ENCODE data around the gene RNF169. TPM values are rescaled to one million over a fixed set of nuclear protein-coding genes. Genes with fewer than 3 reads are reported as not detected.

The RNF169 gene
- total RNA-seq, 2 donors from 2014 or later: 22.1 to 30.1 TPM

GRCh38 chr11:74713686-74714085 is 35.0 kb upstream of the RNF169 start:
- peaks cover 9 to 25% of the 10 kb centered on the region in 2 donors for H3K4me1 ChIP-seq (ENCODE audit: control insufficient read depth in 1 of 2, low read depth in 2 of 2)
- H3K4me3 ChIP-seq: no peak overlapping the region
- no peaks in the 10 kb centered on the region for H3K36me3 ChIP-seq
- H3K9me3 ChIP-seq: no peaks in the 10 kb centered on the region
- no peak for TF ChIP-seq CTCF (IDR thresholded peaks at IDR 0.05)
- H3K27ac ChIP-seq: no peak overlapping the region
- no peaks in the 10 kb centered on the region for H3K27me3 ChIP-seq (replicated peaks; ENCODE audit: insufficient read depth)
- ATAC-seq (ENCODE audit: insufficient number of reproducible peaks, low FRiP score, low read depth) (no peak), DNase-seq (ENCODE audit: low spot score) (no peak)

GRCh38 chr11:74714904-74715303 is 33.7 kb upstream of the RNF169 start:
- no peaks in the 10 kb centered on the region for H3K27me3 ChIP-seq (replicated peaks; ENCODE audit: insufficient read depth)
- DNase-seq (ENCODE audit: low spot score): no peak
- no peaks in the 10 kb centered on the region for H3K9me3 ChIP-seq
- no peak for ATAC-seq (ENCODE audit: insufficient number of reproducible peaks, low FRiP score, low read depth)
- no peak for TF ChIP-seq CTCF (IDR thresholded peaks at IDR 0.05)
- no peaks in the 10 kb centered on the region for H3K36me3 ChIP-seq
- H3K4me1 ChIP-seq (ENCODE audit: control insufficient read depth in 1 of 2, low read depth in 2 of 2): peaks cover 9 to 30% of the 10 kb centered on the region in 2 donors
- H3K4me3 ChIP-seq: no peak overlapping the region
- no peak overlapping the region for H3K27ac ChIP-seq

GRCh38 chr11:74717221-74717969 is 31.3 kb upstream of the RNF169 start:
- H3K4me1 ChIP-seq (ENCODE audit: control insufficient read depth in 1 of 2, low read depth in 2 of 2): peaks cover 21 to 49% of the 10 kb centered on the region in 2 donors
- peak overlapping the region; percentile 47 to 55 for H3K27ac ChIP-seq
- DNase-seq (ENCODE audit: low spot score): no peak
- no peaks in the 10 kb centered on the region for H3K9me3 ChIP-seq
- ATAC-seq (ENCODE audit: insufficient number of reproducible peaks, low FRiP score, low read depth): no peak
- H3K36me3 ChIP-seq: no peaks in the 10 kb centered on the region
- no peaks in the 10 kb centered on the region for H3K27me3 ChIP-seq (replicated peaks; ENCODE audit: insufficient read depth)
- no peak for TF ChIP-seq CTCF (IDR thresholded peaks at IDR 0.05)
- H3K4me3 ChIP-seq: no peak overlapping the region

GRCh38 chr11:74719011-74719410 is 29.6 kb upstream of the RNF169 start:
- DNase-seq (ENCODE audit: low spot score): no peak
- Histone ChIP-seq H3K27ac (no peak overlapping the region), H3K4me1 (ENCODE audit: control insufficient read depth in 1 of 2, low read depth in 2 of 2) (peaks cover 21 to 49% of the 10 kb centered on the region in 2 donors), H3K4me3 (no peak overlapping the region), H3K27me3 (replicated peaks; ENCODE audit: insufficient read depth) (no peaks in the 10 kb centered on the region), H3K9me3 (no peaks in the 10 kb centered on the region), H3K36me3 (no peaks in the 10 kb centered on the region)
- TF ChIP-seq CTCF (IDR thresholded peaks at IDR 0.05): no peak
- no peak for ATAC-seq (ENCODE audit: insufficient number of reproducible peaks, low FRiP score, low read depth)

GRCh38 chr11:74720596-74721478 is 27.8 kb upstream of the RNF169 start:
- H3K27me3 ChIP-seq (replicated peaks; ENCODE audit: insufficient read depth): no peaks in the 10 kb centered on the region
- H3K9me3 ChIP-seq: no peaks in the 10 kb centered on the region
- TF ChIP-seq CTCF (IDR thresholded peaks at IDR 0.05): no peak
- peaks cover 21 to 49% of the 10 kb centered on the region in 2 donors for H3K4me1 ChIP-seq (ENCODE audit: control insufficient read depth in 1 of 2, low read depth in 2 of 2)
- H3K27ac ChIP-seq: peak overlapping the region; percentile 68 to 77
- DNase-seq (ENCODE audit: low spot score) (peak; percentile 40), ATAC-seq (ENCODE audit: insufficient number of reproducible peaks, low FRiP score, low read depth) (peak; percentile 66)
- H3K36me3 ChIP-seq: no peaks in the 10 kb centered on the region
- no peak overlapping the region for H3K4me3 ChIP-seq

All from thoracic aorta (tissue), 2 donors.